HepG2 (cell line): Measurements from ENCODE around the gene KCTD16. TPM values are rescaled to one million over a fixed set of nuclear protein-coding genes. Genes with fewer than 3 reads are reported as not detected.

Source experiments
- ATAC-seq: fragments of 200-7000 bp; cut with Tn5 transposase; 3 replicates; pipeline ENCODE4 v1.9.1; 2020; ENCODE audit warnings: mild to moderate bottlenecking, moderate library complexity
- BruUV-seq: library from RNA; stranded (reverse); fragments of 400-500 nt; replicated peaks from 2 replicates; lab custom pipeline; 2021; lab: Mats Ljungman, UMichigan
- CTCF ChIA-PET: fragments of 300-600 bp; formaldehyde crosslinking; extraction: SDS; loops from one replicate; lab custom pipeline; 2021; ENCODE audit warnings: low total read pairs, inconsistent platforms, low intra/inter-chr PET ratio; lab: Yijun Ruan, JAX
- POLR2A ChIA-PET: fragments of 350-600 bp; sonication (Branson Sonifier 250); formaldehyde crosslinking; loops from one replicate; lab custom pipeline; 2020; ENCODE audit warnings: antibody characterized with exemption, inconsistent platforms; lab: Yijun Ruan, JAX
- DNase-seq: peaks from one replicate; pipeline ENCODE4 v3.0.0-alpha.2; 2015; ENCODE audit warnings: low spot score
- FAIRE-seq: peaks from 3 replicates; lab custom pipeline; 2011; peaks lifted over from hg19 to GRCh38; lab: Jason Lieb, UNC
- H2AFZ ChIP-seq: one replicate; pipeline ENCODE4 v1.6.1; 2011; ENCODE audit warnings: low read length, inconsistent platforms
- H3K27ac ChIP-seq: fragments of 300-600 bp; 3 replicates; pipeline ENCODE4 v1.8.0; 2011; ENCODE audit warnings: mixed run types, mild to moderate bottlenecking, mixed read lengths, low read length, inconsistent platforms; ENCODE audit not compliant: insufficient read depth; ENCODE audit errors: extremely low read length
- H3K27me3 ChIP-seq, 2 experiments: fragments of 200-600 bp in 1 of 2; 2 replicates in 1 of 2; 3 replicates in 1 of 2; pipeline versions ENCODE4 v1.6.0 to v1.8.0; 2011; ENCODE audit warnings: low read length in 2 of 2, mild to moderate bottlenecking in 2 of 2, moderate library complexity in 2 of 2, inconsistent platforms in 1 of 2; ENCODE audit not compliant: insufficient read depth in 2 of 2, control insufficient read depth in 1 of 2
- H3K36me3 ChIP-seq, 2 experiments: fragments of 200-600 bp in 1 of 2; replicated peaks in 1 of 2; 2 replicates in 1 of 2; 3 replicates in 1 of 2; pipeline versions ENCODE4 v1.5.1 to v1.8.0; 2011; ENCODE audit warnings: low read length in 2 of 2, inconsistent platforms in 1 of 2; ENCODE audit not compliant: insufficient read depth in 2 of 2, control insufficient read depth in 1 of 2
- H3K4me1 ChIP-seq: 2 replicates; pipeline ENCODE4 v1.5.1; 2012; ENCODE audit warnings: low read length, inconsistent platforms; ENCODE audit not compliant: insufficient read depth
- H3K4me2 ChIP-seq: 2 replicates; pipeline ENCODE4 v1.6.0; 2011; ENCODE audit warnings: low read depth, low read length, inconsistent platforms
- H3K4me3 ChIP-seq, 3 experiments: fragments of 200-600 bp in 1 of 3; sonication (generic), shearing (Covaris generic) in 1 of 3; replicated peaks in 1 of 3; 2 replicates each; pipeline ENCODE4 v1.5.1; 2011 to 2016; ENCODE audit warnings: low read length in 3 of 3, inconsistent platforms in 2 of 3, low read depth in 2 of 3, mild to moderate bottlenecking in 2 of 3, control low read depth in 1 of 3, mixed read lengths in 1 of 3; ENCODE audit not compliant: insufficient read depth in 1 of 3
- H3K79me2 ChIP-seq: one replicate; pipeline ENCODE4 v1.6.1; 2011; ENCODE audit warnings: low read length, inconsistent platforms; ENCODE audit not compliant: insufficient read depth
- H3K9ac ChIP-seq: 2 replicates; pipeline ENCODE4 v1.6.0; 2011; ENCODE audit warnings: mild to moderate bottlenecking, low read depth, low read length, inconsistent platforms; ENCODE audit not compliant: insufficient read depth
- H3K9me3 ChIP-seq: 2 replicates; pipeline ENCODE4 v1.5.1; 2012; ENCODE audit warnings: mild to moderate bottlenecking, low read length
- H4K20me1 ChIP-seq: 2 replicates; pipeline ENCODE4 v1.6.0; 2011; ENCODE audit warnings: inconsistent platforms, mild to moderate bottlenecking, low read length, moderate library complexity; ENCODE audit not compliant: insufficient read depth
- CHD2 ChIP-seq: IDR thresholded peaks from 2 replicates; pipeline ENCODE4 v1.6.1; 2011; ENCODE audit warnings: low read depth, low read length, improper control_type of control experiment
- HDAC1 ChIP-seq: sonication (generic); formaldehyde crosslinking; IDR thresholded peaks from 2 replicates; pipeline ENCODE4 v1.5.1; 2020; ENCODE audit warnings: mild to moderate bottlenecking, missing genetic modification reagents
- HOXA5 ChIP-seq: sonication (generic); formaldehyde crosslinking; IDR thresholded peaks from 2 replicates; pipeline ENCODE4 v1.4.0; 2020; ENCODE audit warnings: missing genetic modification reagents
- KAT8 ChIP-seq: IDR thresholded peaks from 2 replicates; pipeline ENCODE4 v1.6.1; 2016; ENCODE audit warnings: missing genetic modification reagents, missing compliant biosample characterization
- NFRKB ChIP-seq: fragments of 450-650 bp; IDR thresholded peaks from 2 replicates; pipeline ENCODE4 v1.6.1; 2017
- RORA ChIP-seq: sonication (generic); formaldehyde crosslinking; IDR thresholded peaks from 2 replicates; pipeline ENCODE4 v1.5.0; 2020; ENCODE audit warnings: mild to moderate bottlenecking, missing genetic modification reagents, moderate library complexity
- SP4 ChIP-seq: sonication (generic); formaldehyde crosslinking; IDR thresholded peaks from 2 replicates; pipeline ENCODE4 v1.8.1; 2023; ENCODE audit warnings: mild to moderate bottlenecking, missing genetic modification reagents
- ZNF335 ChIP-seq: sonication (generic); formaldehyde crosslinking; IDR thresholded peaks from 2 replicates; pipeline ENCODE4 v1.4.0; 2020; ENCODE audit warnings: missing genetic modification reagents
- ZSCAN22 ChIP-seq: sonication (generic); formaldehyde crosslinking; IDR thresholded peaks from 2 replicates; pipeline ENCODE4 v1.4.0; 2020; ENCODE audit warnings: mild to moderate bottlenecking, missing genetic modification reagents
- WGBS: methylation state at CpG from one replicate; pipeline ENCODE4 v1.1.6; 2017; ENCODE audit warnings: low lambda C conversion rate; 5-methylcytosine and 5-hydroxymethylcytosine counted together
- in situ Hi-C: cut with HindIII; loops from 2 replicates; pipeline ENCODE4 v1.10.0; 2017; ENCODE audit warnings: low pct_unique_long_range_greater_than_20kb; ENCODE audit not compliant: extremely low pct_ligation_motif_present
- intact Hi-C: fragments of 100-400 bp; cut with micrococcal nuclease; formaldehyde crosslinking; loops from one replicate; pipeline ENCODE4 v1.10.0; 2022; ENCODE audit not compliant: unreplicated experiment
- polyA plus RNA-seq, 8 experiments: library from polyadenylated mRNA; depleted of rRNA in 3 of 8; stranded (reverse) in 7 of 8; unstranded in 1 of 8; fragments of >200 nt; fragmentation: Illumina TruSeq in 4 of 8; extraction: Trizol in 4 of 8; gene quantifications; 2 replicates each; pipeline versions ENCODE4 v1.2.1 to v1.2.3, GENCODE V29; 2011 to 2016; ENCODE audit warnings: low read depth in 4 of 8, missing spikeins in 1 of 8, mixed read lengths in 1 of 8; ENCODE audit not compliant: insufficient read depth in 1 of 8
- total RNA-seq, 5 experiments: library from RNA; depleted of rRNA; stranded (reverse); fragments of >200 nt; fragmentation: Illumina TruSeq; extraction: Trizol; gene quantifications; 2 replicates each; pipeline ENCODE4 v1.2.3, GENCODE V29; 2016; ENCODE audit warnings: low read depth in 1 of 5
- TF ChIP-seq, protein P1 (sequence below): IDR thresholded peaks from 2 replicates; pipeline ENCODE4 v1.6.1; 2018; ENCODE audit warnings: missing genetic modification reagents
- TF ChIP-seq, protein P2 (sequence below): sonication (generic); formaldehyde crosslinking; IDR thresholded peaks from 2 replicates; pipeline ENCODE4 v1.8.0; 2022; ENCODE audit warnings: mild to moderate bottlenecking, missing genetic modification reagents; ENCODE audit not compliant: insufficient replicate concordance
- TF ChIP-seq, protein P3 (sequence below): sonication (generic); formaldehyde crosslinking; IDR thresholded peaks from 2 replicates; pipeline ENCODE4 v1.5.1; 2020; ENCODE audit warnings: mild to moderate bottlenecking, moderate library complexity, missing genetic modification reagents

KCTD16 gene
- total and polyA plus RNA-seq, 2 of the 13 experiments (the other 11 are each of a cell fraction or from before 2014, with no cell fraction given): 0.02 to 0.09 TPM

DNA sequence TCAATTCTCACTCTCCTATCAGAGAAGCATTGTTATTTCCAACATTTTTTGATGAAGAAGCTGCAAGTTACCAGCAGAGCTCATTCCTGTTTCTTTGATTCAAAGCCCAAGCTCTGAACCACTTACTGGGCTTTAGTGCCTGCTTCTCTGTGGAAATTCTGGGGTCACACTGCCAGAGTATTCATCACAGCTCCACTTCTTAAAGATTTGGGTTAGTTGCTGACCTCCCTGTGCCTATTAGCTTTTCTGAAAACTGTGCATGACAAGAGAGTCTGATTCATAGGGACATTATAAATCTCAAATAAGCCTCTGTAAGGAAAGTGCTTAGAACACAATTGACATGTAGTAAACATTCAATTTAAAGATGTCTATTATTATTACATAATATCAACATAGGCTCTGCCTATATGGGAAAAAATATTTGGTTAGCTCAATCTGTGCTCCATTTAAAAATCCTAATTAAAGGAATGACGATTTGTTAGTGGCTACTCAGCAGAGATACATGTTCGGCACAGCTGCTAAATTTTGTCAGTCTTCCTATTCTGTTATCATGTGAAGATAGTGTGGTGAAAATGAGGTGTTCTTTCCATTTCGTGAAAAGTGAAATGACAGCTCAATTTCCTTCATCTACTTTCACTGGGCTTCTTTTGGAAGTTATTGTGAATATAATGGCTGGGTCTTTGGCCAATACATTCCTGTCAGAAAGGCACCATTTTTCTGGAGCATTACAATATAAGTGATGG lies 293.0 kb downstream of the KCTD16 start:
- ChIA-PET CTCF (no interaction called here), POLR2A (no interaction called here)
- no peaks in the 10 kb centered on the region for H3K9me3 ChIP-seq
- no peak overlapping the region for H2AFZ ChIP-seq
- no peak for FAIRE-seq
- in situ Hi-C loops: no loop called here
- H3K27me3 ChIP-seq: no peaks in the 10 kb centered on the region
- no peak overlapping the region for H3K27ac ChIP-seq
- H3K36me3 ChIP-seq: no peaks in the 10 kb centered on the region
- BruUV-seq: no TSS peak
- 0% methylated on average over 3 of the region's 3 CpGs for WGBS
- H3K79me2 ChIP-seq: no peaks in the 10 kb centered on the region
- TF ChIP-seq HOXA5 (no peak), RORA (CRISPR knock-in tag) (no peak)
- TF ChIP-seq, all 625 proteins: peak for 0
- no peak for ATAC-seq
- Histone ChIP-seq H3K4me1 (no peaks in the 10 kb centered on the region), H3K4me3 (no peak overlapping the region), H4K20me1 (no peaks in the 10 kb centered on the region), H3K4me2 (no peak overlapping the region), H3K9ac (no peak overlapping the region)
- DNase-seq: no peak
- intact Hi-C loops: no loop called here

DNA sequence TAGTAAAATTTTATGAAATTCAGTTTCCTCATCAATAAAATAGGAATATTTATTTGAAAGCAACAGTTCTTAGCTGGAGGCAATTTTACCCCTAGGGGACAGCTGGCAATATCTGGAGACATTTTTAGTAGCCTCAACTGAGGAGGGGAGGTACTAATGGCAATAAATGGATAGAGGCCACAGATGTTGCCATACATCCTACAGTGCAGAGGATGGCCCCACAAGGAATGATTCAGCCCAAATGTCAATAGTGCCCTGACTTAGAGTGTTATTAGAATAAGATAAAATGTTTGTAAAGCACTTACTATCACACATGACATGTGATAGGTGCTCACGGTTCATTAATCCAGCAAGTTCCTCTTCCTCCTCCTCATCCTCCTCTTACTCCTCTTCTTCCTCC lies 293.6 kb downstream of the KCTD16 start:
- H3K4me3 ChIP-seq: no peak overlapping the region
- intact Hi-C loops: no loop called here
- in situ Hi-C loops: no loop called here
- no peak for DNase-seq
- no peaks in the 10 kb centered on the region for H3K36me3 ChIP-seq
- ChIA-PET POLR2A (no interaction called here), CTCF (no interaction called here)
- H3K79me2 ChIP-seq: no peaks in the 10 kb centered on the region
- H4K20me1 ChIP-seq: no peaks in the 10 kb centered on the region
- no peaks in the 10 kb centered on the region for H3K4me1 ChIP-seq
- H3K27me3 ChIP-seq: no peaks in the 10 kb centered on the region
- H3K9me3 ChIP-seq: no peaks in the 10 kb centered on the region
- no peak overlapping the region for H3K9ac ChIP-seq
- BruUV-seq: no TSS peak
- ATAC-seq: no peak
- FAIRE-seq: no peak
- 0% methylated on average over 1 of the region's 1 CpG for WGBS
- no peak overlapping the region for H3K4me2 ChIP-seq
- TF ChIP-seq, protein P1, sequence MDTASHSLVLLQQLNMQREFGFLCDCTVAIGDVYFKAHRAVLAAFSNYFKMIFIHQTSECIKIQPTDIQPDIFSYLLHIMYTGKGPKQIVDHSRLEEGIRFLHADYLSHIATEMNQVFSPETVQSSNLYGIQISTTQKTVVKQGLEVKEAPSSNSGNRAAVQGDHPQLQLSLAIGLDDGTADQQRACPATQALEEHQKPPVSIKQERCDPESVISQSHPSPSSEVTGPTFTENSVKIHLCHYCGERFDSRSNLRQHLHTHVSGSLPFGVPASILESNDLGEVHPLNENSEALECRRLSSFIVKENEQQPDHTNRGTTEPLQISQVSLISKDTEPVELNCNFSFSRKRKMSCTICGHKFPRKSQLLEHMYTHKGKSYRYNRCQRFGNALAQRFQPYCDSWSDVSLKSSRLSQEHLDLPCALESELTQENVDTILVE: no peak
- no peak for TF ChIP-seq ZNF335
- no peak for TF ChIP-seq HDAC1 (CRISPR knock-in tag)
- TF ChIP-seq NFRKB: no peak
- TF ChIP-seq ZSCAN22 (CRISPR knock-in tag): no peak
- TF ChIP-seq, protein P2, sequence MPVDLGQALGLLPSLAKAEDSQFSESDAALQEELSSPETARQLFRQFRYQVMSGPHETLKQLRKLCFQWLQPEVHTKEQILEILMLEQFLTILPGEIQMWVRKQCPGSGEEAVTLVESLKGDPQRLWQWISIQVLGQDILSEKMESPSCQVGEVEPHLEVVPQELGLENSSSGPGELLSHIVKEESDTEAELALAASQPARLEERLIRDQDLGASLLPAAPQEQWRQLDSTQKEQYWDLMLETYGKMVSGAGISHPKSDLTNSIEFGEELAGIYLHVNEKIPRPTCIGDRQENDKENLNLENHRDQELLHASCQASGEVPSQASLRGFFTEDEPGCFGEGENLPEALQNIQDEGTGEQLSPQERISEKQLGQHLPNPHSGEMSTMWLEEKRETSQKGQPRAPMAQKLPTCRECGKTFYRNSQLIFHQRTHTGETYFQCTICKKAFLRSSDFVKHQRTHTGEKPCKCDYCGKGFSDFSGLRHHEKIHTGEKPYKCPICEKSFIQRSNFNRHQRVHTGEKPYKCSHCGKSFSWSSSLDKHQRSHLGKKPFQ (CRISPR knock-in tag): no peak
- TF ChIP-seq, protein P3, sequence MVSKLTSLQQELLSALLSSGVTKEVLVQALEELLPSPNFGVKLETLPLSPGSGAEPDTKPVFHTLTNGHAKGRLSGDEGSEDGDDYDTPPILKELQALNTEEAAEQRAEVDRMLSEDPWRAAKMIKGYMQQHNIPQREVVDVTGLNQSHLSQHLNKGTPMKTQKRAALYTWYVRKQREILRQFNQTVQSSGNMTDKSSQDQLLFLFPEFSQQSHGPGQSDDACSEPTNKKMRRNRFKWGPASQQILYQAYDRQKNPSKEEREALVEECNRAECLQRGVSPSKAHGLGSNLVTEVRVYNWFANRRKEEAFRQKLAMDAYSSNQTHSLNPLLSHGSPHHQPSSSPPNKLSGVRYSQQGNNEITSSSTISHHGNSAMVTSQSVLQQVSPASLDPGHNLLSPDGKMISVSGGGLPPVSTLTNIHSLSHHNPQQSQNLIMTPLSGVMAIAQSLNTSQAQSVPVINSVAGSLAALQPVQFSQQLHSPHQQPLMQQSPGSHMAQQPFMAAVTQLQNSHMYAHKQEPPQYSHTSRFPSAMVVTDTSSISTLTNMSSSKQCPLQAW: no peak
- no peak for TF ChIP-seq SP4
- TF ChIP-seq KAT8 (CRISPR knock-in tag): no peak
- TF ChIP-seq CHD2: no peak
- H2AFZ ChIP-seq: no peak overlapping the region
- H3K27ac ChIP-seq: no peak overlapping the region
